Measurements from ENCODE around the gene HES4. TPM values are rescaled to one million over a fixed set of nuclear protein-coding genes. Genes with fewer than 3 reads are reported as not detected.

HES4 gene
- total and polyA plus RNA-seq, 2 of the 13 experiments (the other 11 are each of a cell fraction or from before 2014, with no cell fraction given), result 8.8 to 10.6 TPM

DNA sequence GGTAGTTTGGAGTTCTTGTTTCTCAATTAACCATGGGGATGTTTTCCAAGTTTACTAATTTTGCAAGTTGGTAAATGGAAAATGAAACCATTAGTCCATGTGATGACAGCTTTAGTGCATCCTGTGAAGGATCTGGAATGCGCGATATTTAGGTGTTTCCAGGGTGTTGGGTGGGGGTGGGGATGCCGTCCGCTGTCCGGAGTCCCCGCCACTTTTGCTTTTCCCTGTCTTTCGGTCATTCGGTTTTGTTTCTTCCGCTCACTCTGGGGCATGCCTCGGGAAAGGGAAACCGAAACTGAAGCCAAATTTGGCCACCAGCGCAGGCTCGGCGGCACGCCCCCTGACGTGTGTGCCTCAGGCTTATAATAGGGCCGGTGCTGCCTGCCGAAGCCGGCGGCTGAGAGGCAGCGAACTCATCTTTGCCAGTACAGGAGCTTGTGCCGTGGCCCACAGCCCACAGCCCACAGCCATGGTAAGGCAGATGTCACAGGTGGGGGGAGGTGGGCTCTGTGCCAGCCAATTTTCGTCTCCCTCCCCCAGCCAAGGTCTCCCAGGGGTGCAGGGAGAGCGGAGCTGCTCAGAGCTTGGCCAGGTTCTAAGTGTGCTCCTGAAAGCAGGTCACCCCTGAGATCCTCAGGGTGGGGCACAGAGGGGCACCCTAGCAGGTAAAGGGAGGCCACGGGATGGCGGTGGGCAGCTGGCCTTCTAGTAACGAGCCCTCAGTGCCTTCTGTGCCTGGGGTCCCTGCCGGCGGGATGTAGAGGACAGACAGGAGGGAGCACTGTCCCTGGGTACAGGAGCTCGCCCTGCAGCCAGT is 13.4 kb upstream of the HES4 start, which contains the start of gene ISG15 (continued):
- no peak for TF ChIP-seq LCORL (IDR thresholded peaks at IDR 0.05)
- peak; percentile 98 for TF ChIP-seq LCORL (CRISPR knock-in tag; IDR thresholded peaks at IDR 0.05)
- 0 out of 2 replicates have a peak, but pooled peaks have one; percentile 48 for TF ChIP-seq PCBP1 (IDR thresholded peaks at IDR 0.05; ENCODE audit: borderline replicate concordance, low read depth, low read length)
- TF ChIP-seq ZSCAN12 (CRISPR knock-in tag; IDR thresholded peaks at IDR 0.05), result no peak
- TF ChIP-seq GATAD1 (CRISPR knock-in tag; IDR thresholded peaks at IDR 0.05), result peak; percentile 38; the same call in 1 of the 2 replicates
- TF ChIP-seq KLF9 (CRISPR knock-in tag; IDR thresholded peaks at IDR 0.05; ENCODE audit: low read depth), result peak; percentile 95
- TF ChIP-seq ATAD3A (CRISPR knock-in tag; IDR thresholded peaks at IDR 0.05), result no peak
- peak; percentile 56 for TF ChIP-seq POLR2AphosphoS5 (IDR thresholded peaks at IDR 0.05; ENCODE audit: low read depth, low read length)
- peak; percentile 49; the same call in 1 of the 2 replicates for TF ChIP-seq GATAD2A (CRISPR knock-in tag; IDR thresholded peaks at IDR 0.05)
- TF ChIP-seq, protein P1, sequence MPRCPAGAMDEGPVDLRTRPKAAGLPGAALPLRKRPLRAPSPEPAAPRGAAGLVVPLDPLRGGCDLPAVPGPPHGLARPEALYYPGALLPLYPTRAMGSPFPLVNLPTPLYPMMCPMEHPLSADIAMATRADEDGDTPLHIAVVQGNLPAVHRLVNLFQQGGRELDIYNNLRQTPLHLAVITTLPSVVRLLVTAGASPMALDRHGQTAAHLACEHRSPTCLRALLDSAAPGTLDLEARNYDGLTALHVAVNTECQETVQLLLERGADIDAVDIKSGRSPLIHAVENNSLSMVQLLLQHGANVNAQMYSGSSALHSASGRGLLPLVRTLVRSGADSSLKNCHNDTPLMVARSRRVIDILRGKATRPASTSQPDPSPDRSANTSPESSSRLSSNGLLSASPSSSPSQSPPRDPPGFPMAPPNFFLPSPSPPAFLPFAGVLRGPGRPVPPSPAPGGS (CRISPR knock-in tag; IDR thresholded peaks at IDR 0.05), result 0 out of 2 replicates have a peak, but pooled peaks have one; percentile 16
- peak; percentile 48; the same call in 1 of the 2 replicates for TF ChIP-seq HDAC2 (CRISPR knock-in tag; IDR thresholded peaks at IDR 0.05)
- TF ChIP-seq KMT2A (CRISPR knock-in tag; IDR thresholded peaks at IDR 0.05), result peak; percentile 90
- 0 out of 2 replicates have a peak, but pooled peaks have one; percentile 67 for TF ChIP-seq EED (CRISPR knock-in tag; IDR thresholded peaks at IDR 0.05)
- TF ChIP-seq U2AF1 (optimal IDR thresholded peaks at IDR 0.05; ENCODE audit: low read depth, low read length), result peak; percentile 41
- TF ChIP-seq MED1 (CRISPR knock-in tag; IDR thresholded peaks at IDR 0.05), result 0 out of 2 replicates have a peak, but pooled peaks have one; percentile 20
- no peak for TF ChIP-seq EP300 (IDR thresholded peaks at IDR 0.05; ENCODE audit: low read depth in 2 of 2, low read length in 2 of 2)
- TF ChIP-seq EP300 (CRISPR knock-in tag; IDR thresholded peaks at IDR 0.05; ENCODE audit: borderline replicate concordance), result 0 out of 2 replicates have a peak, but pooled peaks have one; percentile 29
- 0 out of 2 replicates have a peak, but pooled peaks have one; percentile 57 for TF ChIP-seq SNAI1 (CRISPR knock-in tag; IDR thresholded peaks at IDR 0.05; ENCODE audit: borderline replicate concordance)
- 0 out of 4 replicates have a peak, but pooled peaks of 1 of the 2 experiments have one; percentile 33 for TF ChIP-seq KLF16 (CRISPR knock-in tag; IDR thresholded peaks at IDR 0.05)
- TF ChIP-seq, protein P2, sequence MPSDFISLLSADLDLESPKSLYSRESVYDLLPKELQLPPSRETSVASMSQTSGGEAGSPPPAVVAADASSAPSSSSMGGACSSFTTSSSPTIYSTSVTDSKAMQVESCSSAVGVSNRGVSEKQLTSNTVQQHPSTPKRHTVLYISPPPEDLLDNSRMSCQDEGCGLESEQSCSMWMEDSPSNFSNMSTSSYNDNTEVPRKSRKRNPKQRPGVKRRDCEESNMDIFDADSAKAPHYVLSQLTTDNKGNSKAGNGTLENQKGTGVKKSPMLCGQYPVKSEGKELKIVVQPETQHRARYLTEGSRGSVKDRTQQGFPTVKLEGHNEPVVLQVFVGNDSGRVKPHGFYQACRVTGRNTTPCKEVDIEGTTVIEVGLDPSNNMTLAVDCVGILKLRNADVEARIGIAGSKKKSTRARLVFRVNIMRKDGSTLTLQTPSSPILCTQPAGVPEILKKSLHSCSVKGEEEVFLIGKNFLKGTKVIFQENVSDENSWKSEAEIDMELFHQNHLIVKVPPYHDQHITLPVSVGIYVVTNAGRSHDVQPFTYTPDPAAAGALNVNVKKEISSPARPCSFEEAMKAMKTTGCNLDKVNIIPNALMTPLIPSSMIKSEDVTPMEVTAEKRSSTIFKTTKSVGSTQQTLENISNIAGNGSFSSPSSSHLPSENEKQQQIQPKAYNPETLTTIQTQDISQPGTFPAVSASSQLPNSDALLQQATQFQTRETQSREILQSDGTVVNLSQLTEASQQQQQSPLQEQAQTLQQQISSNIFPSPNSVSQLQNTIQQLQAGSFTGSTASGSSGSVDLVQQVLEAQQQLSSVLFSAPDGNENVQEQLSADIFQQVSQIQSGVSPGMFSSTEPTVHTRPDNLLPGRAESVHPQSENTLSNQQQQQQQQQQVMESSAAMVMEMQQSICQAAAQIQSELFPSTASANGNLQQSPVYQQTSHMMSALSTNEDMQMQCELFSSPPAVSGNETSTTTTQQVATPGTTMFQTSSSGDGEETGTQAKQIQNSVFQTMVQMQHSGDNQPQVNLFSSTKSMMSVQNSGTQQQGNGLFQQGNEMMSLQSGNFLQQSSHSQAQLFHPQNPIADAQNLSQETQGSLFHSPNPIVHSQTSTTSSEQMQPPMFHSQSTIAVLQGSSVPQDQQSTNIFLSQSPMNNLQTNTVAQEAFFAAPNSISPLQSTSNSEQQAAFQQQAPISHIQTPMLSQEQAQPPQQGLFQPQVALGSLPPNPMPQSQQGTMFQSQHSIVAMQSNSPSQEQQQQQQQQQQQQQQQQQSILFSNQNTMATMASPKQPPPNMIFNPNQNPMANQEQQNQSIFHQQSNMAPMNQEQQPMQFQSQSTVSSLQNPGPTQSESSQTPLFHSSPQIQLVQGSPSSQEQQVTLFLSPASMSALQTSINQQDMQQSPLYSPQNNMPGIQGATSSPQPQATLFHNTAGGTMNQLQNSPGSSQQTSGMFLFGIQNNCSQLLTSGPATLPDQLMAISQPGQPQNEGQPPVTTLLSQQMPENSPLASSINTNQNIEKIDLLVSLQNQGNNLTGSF (CRISPR knock-in tag; IDR thresholded peaks at IDR 0.05), result no peak
- no peak for TF ChIP-seq HOXA5 (CRISPR knock-in tag; IDR thresholded peaks at IDR 0.05)
- TF ChIP-seq, protein P3, sequence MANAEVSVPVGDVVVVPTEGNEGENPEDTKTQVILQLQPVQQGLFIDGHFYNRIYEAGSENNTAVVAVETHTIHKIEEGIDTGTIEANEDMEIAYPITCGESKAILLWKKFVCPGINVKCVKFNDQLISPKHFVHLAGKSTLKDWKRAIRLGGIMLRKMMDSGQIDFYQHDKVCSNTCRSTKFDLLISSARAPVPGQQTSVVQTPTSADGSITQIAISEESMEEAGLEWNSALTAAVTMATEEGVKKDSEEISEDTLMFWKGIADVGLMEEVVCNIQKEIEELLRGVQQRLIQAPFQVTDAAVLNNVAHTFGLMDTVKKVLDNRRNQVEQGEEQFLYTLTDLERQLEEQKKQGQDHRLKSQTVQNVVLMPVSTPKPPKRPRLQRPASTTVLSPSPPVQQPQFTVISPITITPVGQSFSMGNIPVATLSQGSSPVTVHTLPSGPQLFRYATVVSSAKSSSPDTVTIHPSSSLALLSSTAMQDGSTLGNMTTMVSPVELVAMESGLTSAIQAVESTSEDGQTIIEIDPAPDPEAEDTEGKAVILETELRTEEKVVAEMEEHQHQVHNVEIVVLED (CRISPR knock-in tag; IDR thresholded peaks at IDR 0.05; ENCODE audit: borderline replicate concordance), result peak; percentile 39; the same call in 1 of the 2 replicates
- peak; percentile 42 for TF ChIP-seq ELF3 (CRISPR knock-in tag; IDR thresholded peaks at IDR 0.05)

Measured in HepG2 (cell line).